SJSA1 (cell line): ENCODE measurements around the gene PCID2. TPM values are rescaled to one million over a fixed set of nuclear protein-coding genes. Genes with fewer than 3 reads are reported as not detected.
A peak's percentile ranks its signal among the peaks of the same experiment; 100 is the strongest.

Source experiments
- DNase-seq, 2 experiments: peaks; one replicate each; pipeline ENCODE4 v3.0.0-alpha.2; 2015 to 2020; ENCODE audit warnings: low spot score in 2 of 2, low read depth in 1 of 2
- H3K27ac ChIP-seq: fragments of 250-450 bp; sonication (Bioruptor Pico); 2 replicates; pipeline ENCODE4 v1.5.1; 2020; ENCODE audit warnings: mild to moderate bottlenecking, moderate library complexity
- H3K27me3 ChIP-seq: fragments of 250-450 bp; sonication (Bioruptor Pico); replicated peaks from 2 replicates; pipeline ENCODE4 v1.5.1; 2020; ENCODE audit warnings: mild to moderate bottlenecking, moderate library complexity
- H3K36me3 ChIP-seq: fragments of 250-450 bp; sonication (Bioruptor Pico); 2 replicates; pipeline ENCODE4 v1.5.1; 2020; ENCODE audit warnings: mild to moderate bottlenecking
- H3K4me1 ChIP-seq: fragments of 250-450 bp; sonication (Bioruptor Pico); replicated peaks from 2 replicates; pipeline ENCODE4 v1.6.1; 2021; ENCODE audit warnings: mild to moderate bottlenecking
- H3K4me3 ChIP-seq: fragments of 250-450 bp; sonication (Bioruptor Pico); 2 replicates; pipeline ENCODE4 v1.5.1; 2020; ENCODE audit warnings: mild to moderate bottlenecking
- H3K9me3 ChIP-seq: fragments of 250-450 bp; sonication (Bioruptor Pico); replicated peaks from 2 replicates; pipeline ENCODE4 v1.5.1; 2020; ENCODE audit warnings: mild to moderate bottlenecking
- total RNA-seq: library from RNA; depleted of rRNA; stranded (reverse); fragments of >200 nt; shearing (Covaris generic); gene quantifications from 2 replicates; pipeline ENCODE4 v1.2.3, GENCODE V29; 2014; rRNA removed

Gene PCID2
- total RNA-seq, 1 experiment from 2014 or later: 126 TPM

- Histone ChIP-seq H3K27me3 (no peaks in the 10 kb centered on the region), H3K9me3 (no peaks in the 10 kb centered on the region), H3K4me3 (no peak overlapping the region), H3K27ac (no peak overlapping the region), H3K36me3 (no peaks in the 10 kb centered on the region), H3K4me1 (no peaks in the 10 kb centered on the region)
- no peak for DNase-seq
Observed at GRCh38 chr13:113140677-113141600, 67.5 kb downstream of the PCID2 start.

- no peak overlapping the region for H3K27ac ChIP-seq
- DNase-seq: no peak
- H3K9me3 ChIP-seq: no peaks in the 10 kb centered on the region
- no peaks in the 10 kb centered on the region for H3K4me1 ChIP-seq
- H3K4me3 ChIP-seq: no peak overlapping the region
- no peaks in the 10 kb centered on the region for H3K36me3 ChIP-seq
- H3K27me3 ChIP-seq: no peaks in the 10 kb centered on the region
Observed at GRCh38 chr13:113139577-113139976, 68.9 kb downstream of the PCID2 start.

GRCh38 chr13:113138792-113139551, 69.5 kb downstream of the PCID2 start:
- no peaks in the 10 kb centered on the region for H3K4me1 ChIP-seq
- no peaks in the 10 kb centered on the region for H3K27me3 ChIP-seq
- no peak for DNase-seq
- H3K36me3 ChIP-seq: no peaks in the 10 kb centered on the region
- no peak overlapping the region for H3K4me3 ChIP-seq
- H3K27ac ChIP-seq: no peak overlapping the region
- no peaks in the 10 kb centered on the region for H3K9me3 ChIP-seq

DNA sequence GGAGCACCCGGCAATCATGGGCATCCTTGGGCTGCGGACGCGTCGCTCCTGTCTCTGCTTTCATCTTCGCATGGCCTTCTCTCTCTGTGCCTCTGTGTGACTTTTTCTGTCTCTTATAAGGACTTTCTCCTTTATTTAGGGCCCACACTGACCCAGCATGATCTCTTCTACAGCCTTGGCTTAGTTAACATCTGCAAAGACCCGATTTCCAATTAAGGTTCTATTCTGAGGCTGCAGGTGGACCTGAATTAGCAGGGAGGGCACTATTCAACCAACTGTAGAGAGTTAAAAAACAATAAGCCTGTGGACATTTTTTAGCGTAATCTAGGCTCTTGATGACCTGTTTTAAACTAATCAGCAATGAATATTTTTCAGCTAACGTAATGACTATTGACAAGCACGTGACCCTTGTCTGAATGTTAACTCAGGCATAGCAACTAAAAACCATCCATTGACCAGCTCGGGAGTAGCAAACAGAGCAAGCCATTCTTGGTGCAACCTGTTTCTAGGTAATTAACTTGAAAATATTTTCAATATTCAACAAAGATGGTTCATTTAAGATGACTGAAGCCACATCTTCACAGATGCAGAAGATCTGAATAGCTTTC, 70.7 kb downstream of the PCID2 start:
- no peaks in the 10 kb centered on the region for H3K4me1 ChIP-seq
- H3K27me3 ChIP-seq: 0 out of 2 replicates have a peak, but pooled peaks cover 8% of the 10 kb centered on the region
- H3K36me3 ChIP-seq: no peaks in the 10 kb centered on the region
- no peak overlapping the region for H3K27ac ChIP-seq
- no peaks in the 10 kb centered on the region for H3K9me3 ChIP-seq
- H3K4me3 ChIP-seq: no peak overlapping the region
- no peak for DNase-seq

DNA sequence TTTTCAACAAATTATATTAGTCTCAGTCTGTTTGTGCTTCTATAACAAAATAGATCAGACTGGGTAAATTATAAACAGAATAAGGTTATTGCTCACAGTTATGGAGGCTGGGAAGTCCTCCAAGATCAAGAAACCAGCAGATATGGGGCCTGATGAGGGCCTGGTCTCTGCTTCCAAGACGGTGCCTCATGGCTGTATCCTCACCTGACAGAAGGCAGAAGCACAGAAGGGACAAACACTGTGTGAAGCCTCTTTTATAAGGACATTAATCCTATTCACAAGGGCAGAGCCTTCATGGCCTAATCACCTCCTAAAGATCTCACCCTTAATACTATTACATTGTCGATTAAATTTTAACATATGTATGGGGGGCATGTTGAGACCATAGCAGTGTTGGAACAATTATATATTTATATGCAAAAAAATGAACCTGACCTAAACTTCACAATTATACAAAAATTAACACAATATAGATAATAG, 73.1 kb downstream of the PCID2 start:
- H3K9me3 ChIP-seq: no peaks in the 10 kb centered on the region
- H3K27me3 ChIP-seq: 0 out of 2 replicates have a peak, but pooled peaks cover 13% of the 10 kb centered on the region
- H3K36me3 ChIP-seq: no peaks in the 10 kb centered on the region
- H3K27ac ChIP-seq: no peak overlapping the region
- no peak overlapping the region for H3K4me3 ChIP-seq
- H3K4me1 ChIP-seq: no peaks in the 10 kb centered on the region
- DNase-seq: no peak

DNA sequence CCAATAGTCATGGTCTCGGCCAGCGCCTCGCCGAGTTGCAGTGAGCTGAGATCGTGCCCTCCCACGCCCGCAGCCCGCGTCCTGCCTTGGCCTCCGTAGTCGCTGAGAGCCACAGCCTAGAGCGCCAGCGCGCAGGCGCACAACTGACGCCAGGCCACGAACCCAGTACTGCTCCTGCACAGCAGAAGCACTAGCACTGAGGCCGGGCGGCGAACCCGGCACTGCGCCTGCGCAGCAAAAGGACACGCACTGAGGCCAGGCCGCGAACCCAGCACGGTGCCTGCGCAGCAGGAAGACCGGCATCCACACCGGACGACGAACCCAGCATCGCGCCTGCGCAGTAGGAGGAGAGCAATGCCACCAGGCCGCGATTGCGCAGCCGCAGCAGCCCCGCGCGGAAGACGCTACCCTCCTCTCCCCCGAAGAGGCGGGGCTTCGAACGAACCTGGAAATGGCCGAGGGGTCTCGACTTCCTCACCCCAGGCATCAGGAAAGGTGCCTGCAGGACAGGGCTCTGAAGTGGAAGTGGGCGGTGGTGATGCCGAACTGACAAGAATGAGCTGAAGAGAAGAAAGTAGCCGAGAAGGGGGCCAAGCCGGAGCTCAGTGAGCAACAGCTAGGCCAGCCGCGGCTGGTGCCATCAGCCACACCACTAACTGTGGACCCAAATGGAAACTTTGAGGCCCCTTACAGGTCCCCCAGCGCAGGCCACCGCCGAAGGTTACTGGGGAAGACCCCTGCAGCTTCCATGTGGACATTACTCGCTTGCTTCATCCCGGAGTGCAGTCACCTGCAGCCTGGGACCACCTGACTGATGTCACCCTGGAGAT, 78.3 kb downstream of the PCID2 start:
- H3K27ac ChIP-seq: no peak overlapping the region
- 0 out of 2 replicates have a peak, but pooled peaks cover 13% of the 10 kb centered on the region for H3K27me3 ChIP-seq
- no peak overlapping the region for H3K4me3 ChIP-seq
- no peaks in the 10 kb centered on the region for H3K36me3 ChIP-seq
- no peaks in the 10 kb centered on the region for H3K9me3 ChIP-seq
- peak in 1 of 2 experiments; percentile 28 for DNase-seq
- no peaks in the 10 kb centered on the region for H3K4me1 ChIP-seq

DNA sequence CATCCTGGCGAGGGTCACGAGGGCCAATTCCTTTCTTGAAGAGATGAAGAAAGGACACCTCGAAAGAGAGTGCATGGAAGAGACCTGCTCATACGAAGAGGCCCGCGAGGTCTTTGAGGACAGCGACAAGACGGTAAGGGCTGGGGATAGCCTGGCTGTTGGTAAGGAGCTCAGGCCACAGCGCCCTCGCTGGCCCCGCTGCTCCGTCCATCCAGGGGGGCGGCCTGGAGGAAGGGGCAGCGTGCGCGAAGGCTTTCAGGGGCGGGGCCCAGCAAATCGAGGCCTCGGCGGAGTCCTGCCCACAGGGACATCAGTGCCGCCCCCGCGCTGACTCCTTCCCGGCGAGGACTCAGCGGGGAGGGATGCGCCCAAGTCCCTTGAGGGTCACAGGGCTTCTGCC, 79.0 kb downstream of the PCID2 start:
- DNase-seq: peak in 1 of 2 experiments; percentile 22
- Histone ChIP-seq H3K4me3 (no peak overlapping the region), H3K27me3 (0 out of 2 replicates have a peak, but pooled peaks cover 13% of the 10 kb centered on the region), H3K4me1 (no peaks in the 10 kb centered on the region), H3K9me3 (no peaks in the 10 kb centered on the region), H3K27ac (no peak overlapping the region), H3K36me3 (no peaks in the 10 kb centered on the region)

Other genes with a start within 250 kb of the PCID2 start
- gene MCF2L, start 239.5 kb downstream of the PCID2 start, total RNA-seq: 9.4 and 14.6 TPM in 2 replicates
- not detected in 2 replicates for gene F7, start 102.9 kb downstream of the PCID2 start, total RNA-seq
- 3.9 and 4.8 TPM in 2 replicates for gene F10, start 85.9 kb downstream of the PCID2 start, total RNA-seq
- gene PROZ, start 50.0 kb downstream of the PCID2 start, total RNA-seq: not detected in 2 replicates
- gene CUL4A, start 944 bp upstream of the PCID2 start, total RNA-seq: 74.7 and 145 TPM in 2 replicates
- gene LAMP1, start 88.6 kb upstream of the PCID2 start, total RNA-seq: 98.3 and 217 TPM in 2 replicates
- 0.34 and 0.97 TPM in 2 replicates for gene GRTP1, start 155.5 kb upstream of the PCID2 start, total RNA-seq
- 6.3 and 10.5 TPM in 2 replicates for gene ADPRHL1, start 244.8 kb upstream of the PCID2 start, total RNA-seq